Endothelial cell of umbilical vein (primary cell): ENCODE data around the gene PNKP. TPM values are rescaled to one million over a fixed set of nuclear protein-coding genes. Genes with fewer than 3 reads are reported as not detected.

Experiments
- BruUV-seq: library from RNA; stranded (reverse); fragments of 400-500 nt; replicated peaks from 2 replicates; lab custom pipeline; 2021; lab: Mats Ljungman, UMichigan
- CTCF ChIA-PET: fragments of 300-600, 350-600 bp; sonication (Branson Sonifier 250); formaldehyde crosslinking; loops from one replicate; lab custom pipeline; 2021; ENCODE audit warnings: antibody characterized with exemption, inconsistent platforms; lab: Charles Lee
- POLR2A ChIA-PET: fragments of 300-600, 350-600 bp; sonication (Branson Sonifier 250); formaldehyde crosslinking; loops from one replicate; lab custom pipeline; 2021; ENCODE audit warnings: antibody characterized with exemption, inconsistent platforms; lab: Charles Lee
- DNase-seq: peaks from one replicate; pipeline ENCODE4 v3.0.0-alpha.2; 2011; ENCODE audit warnings: low read depth, low spot score
- FAIRE-seq: peaks from 2 replicates; lab custom pipeline; 2011; peaks lifted over from hg19 to GRCh38; lab: Jason Lieb, UNC
- H2AFZ ChIP-seq: 2 replicates; pipeline ENCODE4 v1.6.0; 2012; ENCODE audit warnings: low read depth, low read length, control low read depth, inconsistent platforms
- H3K27ac ChIP-seq: 2 replicates; pipeline ENCODE4 v1.5.1; 2011; ENCODE audit warnings: low read depth, mild to moderate bottlenecking, control low read depth, low read length, moderate library complexity; ENCODE audit not compliant: insufficient read depth
- H3K27me3 ChIP-seq, 2 experiments: 2 replicates each; pipeline versions ENCODE4 v1.6.0 to v1.6.1; 2011; ENCODE audit warnings: low read length in 2 of 2, mixed read lengths in 1 of 2; ENCODE audit not compliant: control insufficient read depth in 2 of 2, insufficient read depth in 2 of 2
- H3K36me3 ChIP-seq, 2 experiments: 2 replicates in 1 of 2; 3 replicates in 1 of 2; pipeline ENCODE4 v1.5.1; 2011; ENCODE audit warnings: low read length in 2 of 2, mild to moderate bottlenecking in 1 of 2, moderate library complexity in 1 of 2; ENCODE audit not compliant: control insufficient read depth in 2 of 2, insufficient read depth in 2 of 2; ENCODE audit errors: extremely low read depth in 1 of 2
- H3K4me1 ChIP-seq: 3 replicates; pipeline ENCODE4 v1.5.1; 2011; ENCODE audit warnings: mild to moderate bottlenecking, low read length; ENCODE audit not compliant: control insufficient read depth, insufficient read depth; ENCODE audit errors: extremely low read depth
- H3K4me2 ChIP-seq: 2 replicates; pipeline ENCODE4 v1.6.1; 2011; ENCODE audit warnings: low read length, control low read depth, mixed read lengths; ENCODE audit not compliant: insufficient read depth
- H3K4me3 ChIP-seq, 3 experiments: fragments of 200-600 bp in 1 of 3; sonication (generic), shearing (Covaris generic) in 1 of 3; replicated peaks in 1 of 3; 2 replicates each; pipeline ENCODE4 v1.5.1; 2011 to 2016; ENCODE audit warnings: control low read depth in 3 of 3, low read length in 3 of 3, mild to moderate bottlenecking in 2 of 3, inconsistent platforms in 1 of 3, low read depth in 1 of 3, moderate library complexity in 1 of 3; ENCODE audit not compliant: insufficient read depth in 1 of 3
- H3K79me2 ChIP-seq: 2 replicates; pipeline ENCODE4 v1.6.0; 2012; ENCODE audit warnings: low read length, inconsistent platforms; ENCODE audit not compliant: control insufficient read depth, insufficient read depth
- H3K9ac ChIP-seq: replicated peaks from 2 replicates; pipeline ENCODE3; 2011; ENCODE audit warnings: low read length, control low read depth; ENCODE audit not compliant: insufficient read depth; ENCODE audit errors: extremely low read depth
- H3K9me1 ChIP-seq: replicated peaks from 3 replicates; pipeline ENCODE4 v1.6.0; 2011; ENCODE audit warnings: mild to moderate bottlenecking, low read length; ENCODE audit not compliant: control insufficient read depth, insufficient read depth; ENCODE audit errors: extremely low read depth
- H3K9me3 ChIP-seq: replicated peaks from 2 replicates; pipeline ENCODE4 v1.5.1; 2012; ENCODE audit warnings: low read length, inconsistent platforms; ENCODE audit not compliant: control insufficient read depth, insufficient read depth
- H4K20me1 ChIP-seq: replicated peaks from 2 replicates; pipeline ENCODE3; 2011; ENCODE audit warnings: mild to moderate bottlenecking, low read length; ENCODE audit not compliant: control insufficient read depth, insufficient read depth; ENCODE audit errors: extremely low read depth
- CTCF ChIP-seq, 2 donors: IDR thresholded peaks; 1 replicate in 1 of 2; 2 replicates in 1 of 2; pipeline ENCODE4 v1.5.1; 2011; ENCODE audit warnings: low read length in 2 of 2, mild to moderate bottlenecking in 2 of 2, moderate library complexity in 2 of 2, control low read depth in 1 of 2, inconsistent platforms in 1 of 2, low read depth in 1 of 2; ENCODE audit not compliant: insufficient read depth in 1 of 2; ENCODE audit errors: extremely low read depth in 1 of 2
- EZH2 ChIP-seq: IDR thresholded peaks from 2 replicates; pipeline ENCODE4 v1.6.1; 2012; ENCODE audit warnings: borderline replicate concordance, low read depth, mild to moderate bottlenecking, moderate library complexity, low read length, inconsistent platforms; ENCODE audit not compliant: severe bottlenecking
- FOS ChIP-seq: IDR thresholded peaks from 2 replicates; pipeline ENCODE4 v1.6.1; 2011; ENCODE audit warnings: mild to moderate bottlenecking, low read length, moderate library complexity, borderline replicate concordance; ENCODE audit not compliant: insufficient read depth
- GATA2 ChIP-seq: IDR thresholded peaks from 2 replicates; pipeline ENCODE4 v1.7.0; 2011; ENCODE audit warnings: low read depth, mild to moderate bottlenecking, moderate library complexity, mixed read lengths, low read length; ENCODE audit not compliant: insufficient read length, insufficient read depth
- JUN ChIP-seq: IDR thresholded peaks from 2 replicates; pipeline ENCODE4 v1.6.1; 2011; ENCODE audit warnings: borderline replicate concordance, low read depth; ENCODE audit not compliant: insufficient read length, insufficient read depth
- MAX ChIP-seq: IDR thresholded peaks from 2 replicates; pipeline ENCODE4 v1.6.1; 2011; ENCODE audit not compliant: insufficient read depth, insufficient read length
- MYC ChIP-seq: IDR thresholded peaks from one replicate; pipeline ENCODE4 v1.6.1; 2011; ENCODE audit warnings: mild to moderate bottlenecking, low read depth, low read length
- POLR2A ChIP-seq: IDR thresholded peaks from 2 replicates; pipeline ENCODE4 v1.6.1; 2012; ENCODE audit warnings: low read depth, mild to moderate bottlenecking, control low read depth, low read length
- POLR2AphosphoS5 ChIP-seq: IDR thresholded peaks from 2 replicates; pipeline ENCODE4 v1.6.1; 2012; ENCODE audit warnings: low read depth, mild to moderate bottlenecking, control low read depth, low read length, moderate library complexity; ENCODE audit not compliant: insufficient read depth
- dilution Hi-C: fragments of 300-500 bp; cut with MboI; formaldehyde crosslinking; loops from one replicate; pipeline ENCODE4 v1.15.0; 2019; ENCODE audit warnings: low sequenced_read_pairs; ENCODE audit not compliant: extremely low pct_ligation_motif_present
- intact Hi-C: fragments of 100-400 bp; cut with micrococcal nuclease; formaldehyde crosslinking; loops from one replicate; pipeline ENCODE4 v1.10.0; 2022
- polyA plus RNA-seq, 4 experiments: library from polyadenylated mRNA; depleted of rRNA in 3 of 4; stranded (reverse) in 3 of 4; unstranded in 1 of 4; fragments of >200 nt; gene quantifications; 2 replicates each; pipeline versions ENCODE4 v1.2.1 to v1.2.3, GENCODE V29; 2011 to 2012; ENCODE audit warnings: missing spikeins in 1 of 4
- total RNA-seq: library from RNA; stranded (reverse); gene quantifications from 2 replicates; pipeline ENCODE4 v1.2.3, GENCODE V29; 2021

Gene PNKP
- total and polyA plus RNA-seq, 2 donors (not counting 3 experiments of a cell fraction or from before 2014, with no cell fraction given), result 39.4 to 112 TPM

GRCh38 chr19:49836176-49837008 lies 31.0 kb downstream of the PNKP start:
- dilution Hi-C loops, result no loop called here
- Histone ChIP-seq H4K20me1 (no peaks in the 10 kb centered on the region), H3K4me3 (no peak overlapping the region), H3K36me3 (peaks cover 7 to 55% of the 10 kb centered on the region in 2 experiments), H3K9ac (no peak overlapping the region), H3K9me1 (no peaks in the 10 kb centered on the region), H3K27me3 (no peaks in the 10 kb centered on the region), H2AFZ (no peak overlapping the region), H3K9me3 (no peaks in the 10 kb centered on the region), H3K79me2 (no peaks in the 10 kb centered on the region), H3K4me1 (peaks cover 8% of the 10 kb centered on the region), H3K27ac (no peak overlapping the region), H3K4me2 (no peak overlapping the region)
- BruUV-seq, result no TSS peak
- DNase-seq (no peak), FAIRE-seq (no peak)
- intact Hi-C loops, result no loop called here
- TF ChIP-seq MAX, result no peak
- no peak for TF ChIP-seq JUN
- TF ChIP-seq CTCF (IDR thresholded peaks at IDR 0.05; ENCODE audit: extremely low read depth in 1 of 2, insufficient read depth in 1 of 2, low read depth in 1 of 2, low read length in 2 of 2), result no peak
- TF ChIP-seq POLR2A, result no peak
- TF ChIP-seq FOS, result no peak
- no peak for TF ChIP-seq POLR2AphosphoS5
- no peak for TF ChIP-seq EZH2
- no peak for TF ChIP-seq GATA2
- no peak for TF ChIP-seq MYC
- POLR2A ChIA-PET, result no interaction called here
- CTCF ChIA-PET, result no interaction called here
